NT2/D1 (cell line): ENCODE data around the gene GZF1.

ENCODE experiments used
- DNase-seq: peaks from one replicate; pipeline ENCODE4 v3.0.0-alpha.2; 2011; ENCODE audit warnings: low read depth, low spot score
- H3K27me3 ChIP-seq: 2 replicates; pipeline ENCODE4 v1.6.0; 2011; ENCODE audit warnings: mild to moderate bottlenecking; ENCODE audit not compliant: insufficient read length, insufficient read depth
- H3K36me3 ChIP-seq: 2 replicates; pipeline ENCODE4 v1.6.1; 2011; ENCODE audit warnings: mild to moderate bottlenecking, low read length, mixed read lengths; ENCODE audit not compliant: insufficient read depth, insufficient read length
- H3K4me1 ChIP-seq: 2 replicates; pipeline ENCODE4 v1.5.1; 2011; ENCODE audit not compliant: insufficient read depth, insufficient read length
- H3K4me3 ChIP-seq: 2 replicates; pipeline ENCODE4 v1.5.1; 2011; ENCODE audit warnings: low read depth; ENCODE audit not compliant: insufficient read length
- H3K9ac ChIP-seq: 2 replicates; pipeline ENCODE4 v1.6.0; 2011; ENCODE audit warnings: low read depth; ENCODE audit not compliant: insufficient read length
- H3K9me3 ChIP-seq: 2 replicates; pipeline ENCODE4 v1.5.1; 2011; ENCODE audit warnings: mild to moderate bottlenecking, low read length; ENCODE audit not compliant: insufficient read depth
- SUZ12 ChIP-seq: IDR thresholded peaks from 2 replicates; pipeline ENCODE4 v1.6.1; 2011; ENCODE audit not compliant: insufficient read length, insufficient read depth; ENCODE audit errors: extremely low read depth
- YY1 ChIP-seq: IDR thresholded peaks from 2 replicates; pipeline ENCODE4 v1.6.1; 2011; ENCODE audit not compliant: insufficient read length, insufficient read depth
- ZNF274 ChIP-seq: IDR thresholded peaks from 2 replicates; pipeline ENCODE4 v1.6.1; 2011; ENCODE audit warnings: mild to moderate bottlenecking, low read depth, low read length

GZF1 gene

DNA sequence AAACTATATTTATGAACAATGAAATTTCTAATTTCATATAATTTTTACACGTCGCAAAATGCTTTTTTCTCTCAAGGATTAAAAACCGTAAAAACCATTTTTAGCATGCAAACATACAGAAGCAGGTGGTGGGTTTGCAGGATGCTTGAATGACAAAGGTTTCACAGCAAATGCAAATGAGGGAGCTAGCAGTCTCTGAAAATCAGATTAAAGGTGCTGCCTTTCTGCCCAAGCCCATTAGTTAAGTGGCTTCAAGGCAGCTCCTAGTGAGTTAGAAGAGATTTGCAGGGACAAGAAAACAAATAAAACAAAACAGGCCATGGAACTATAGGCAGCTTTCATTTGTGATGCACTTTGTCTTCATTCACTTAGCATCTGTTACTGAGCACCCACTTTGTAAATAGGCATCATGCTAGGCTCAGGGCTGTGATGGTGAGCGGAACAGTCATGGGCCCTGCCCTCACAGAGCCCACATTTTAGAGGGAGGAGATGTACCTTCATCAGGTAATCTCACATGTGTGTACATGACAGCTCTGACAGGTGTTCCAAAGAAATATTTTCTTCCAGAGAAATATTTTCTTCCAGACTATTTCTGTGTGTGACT is 29.8 kb downstream of the GZF1 start:
- H3K4me3 ChIP-seq, result no peak overlapping the region
- H3K9ac ChIP-seq, result no peak overlapping the region
- no peaks in the 10 kb centered on the region for H3K4me1 ChIP-seq
- no peaks in the 10 kb centered on the region for H3K9me3 ChIP-seq
- no peaks in the 10 kb centered on the region for H3K27me3 ChIP-seq
- peaks cover 51% of the 10 kb centered on the region for H3K36me3 ChIP-seq
- DNase-seq, result peak; percentile 3
- TF ChIP-seq YY1, result no peak
- no peak for TF ChIP-seq SUZ12
- TF ChIP-seq ZNF274, result no peak

DNA sequence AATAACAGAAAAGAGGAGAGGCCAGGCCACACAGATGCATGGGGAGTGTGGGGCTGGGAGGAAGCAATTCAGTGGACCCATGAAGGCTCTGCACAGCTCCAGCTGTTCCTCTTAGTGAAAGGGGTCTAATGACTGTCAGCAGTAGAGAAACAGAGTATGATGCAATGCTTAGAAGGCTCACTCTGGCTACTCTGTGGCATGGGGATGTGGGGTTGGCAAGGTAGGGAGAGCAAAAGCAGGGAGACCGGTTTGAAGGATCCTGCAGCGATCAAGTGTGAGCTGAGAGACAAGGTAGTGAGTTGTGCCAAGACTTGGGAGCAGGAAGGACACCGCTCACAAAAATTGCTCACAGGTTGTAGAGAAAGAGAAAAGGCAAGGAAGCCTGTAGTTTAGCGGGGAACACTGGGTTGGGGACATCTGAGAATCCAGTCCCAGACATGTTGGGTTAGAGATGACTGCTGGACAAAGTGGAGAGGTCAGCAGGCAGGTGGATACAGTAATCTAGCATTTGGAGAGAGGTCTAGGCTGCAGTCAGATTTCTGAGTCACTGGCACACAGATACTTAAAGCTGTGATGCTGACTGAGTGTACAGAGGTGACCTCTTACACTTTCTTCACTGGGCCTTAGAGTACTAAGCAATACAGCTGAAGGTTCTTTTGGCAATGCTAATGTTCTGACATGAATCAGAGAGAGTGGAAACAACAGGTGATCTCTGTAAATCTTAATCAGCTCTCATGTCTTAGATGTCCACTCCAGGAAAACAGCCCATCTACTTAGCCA is 32.2 kb downstream of the GZF1 start:
- no peaks in the 10 kb centered on the region for H3K27me3 ChIP-seq
- no peak for TF ChIP-seq YY1
- no peak for TF ChIP-seq SUZ12
- TF ChIP-seq ZNF274, result no peak
- H3K9ac ChIP-seq, result no peak overlapping the region
- no peaks in the 10 kb centered on the region for H3K9me3 ChIP-seq
- no peak overlapping the region for H3K4me3 ChIP-seq
- no peaks in the 10 kb centered on the region for H3K4me1 ChIP-seq
- DNase-seq, result no peak
- H3K36me3 ChIP-seq, result peaks cover 48% of the 10 kb centered on the region

DNA sequence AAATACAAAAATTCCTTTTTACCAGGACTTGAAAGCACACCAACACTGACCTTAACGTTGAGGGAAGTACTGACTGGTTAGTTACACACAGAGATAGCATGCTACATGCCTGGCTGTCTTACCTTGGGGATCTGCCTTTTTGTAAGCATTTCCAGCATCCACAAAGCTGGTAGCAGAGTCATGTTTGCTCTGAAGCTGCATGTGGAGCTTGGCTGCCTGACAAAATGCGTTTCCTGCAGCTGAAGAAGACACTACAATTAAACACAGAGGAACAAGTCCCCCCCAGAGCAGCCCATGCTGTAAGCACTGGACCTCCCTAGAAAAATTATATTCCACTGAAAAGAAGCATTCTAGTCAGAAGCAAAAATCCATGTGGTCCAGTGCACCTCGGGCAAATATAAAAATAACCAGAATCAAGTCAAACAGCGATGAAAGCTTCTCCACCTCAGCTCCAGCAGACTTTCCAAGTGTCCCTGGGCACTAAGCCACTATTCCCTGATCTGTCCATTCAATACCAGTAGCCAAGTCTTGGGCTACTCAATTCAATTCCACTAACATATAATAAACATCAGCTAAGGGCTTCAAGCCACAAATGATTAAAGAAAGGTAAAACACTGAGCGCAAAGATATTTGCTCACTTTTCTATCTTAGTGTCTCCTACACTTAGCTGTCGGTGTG is 35.1 kb downstream of the GZF1 start:
- peaks cover 44% of the 10 kb centered on the region for H3K36me3 ChIP-seq
- no peaks in the 10 kb centered on the region for H3K4me1 ChIP-seq
- H3K9ac ChIP-seq, result no peak overlapping the region
- H3K27me3 ChIP-seq, result no peaks in the 10 kb centered on the region
- DNase-seq, result no peak
- TF ChIP-seq SUZ12 (no peak), ZNF274 (no peak), YY1 (no peak)
- H3K9me3 ChIP-seq, result no peaks in the 10 kb centered on the region
- H3K4me3 ChIP-seq, result no peak overlapping the region

DNA sequence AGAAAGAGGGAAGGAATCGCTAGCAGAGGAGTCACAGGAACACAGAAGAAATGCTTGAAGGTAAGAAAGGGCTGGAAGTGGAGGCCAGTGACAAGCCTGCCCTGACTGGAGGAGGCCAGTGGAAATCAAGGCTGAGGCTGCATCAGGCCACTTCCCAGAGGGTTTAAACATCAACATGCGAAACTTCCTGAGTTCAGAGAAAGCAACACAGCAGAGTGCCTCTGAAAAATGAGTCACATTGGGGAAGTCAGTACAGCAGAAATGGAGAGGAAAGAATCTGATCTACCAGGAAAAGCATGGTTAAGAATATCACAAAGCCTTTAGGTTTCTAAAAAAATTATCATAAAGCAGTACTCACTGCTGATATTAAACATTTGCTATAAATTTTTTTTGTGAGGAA is 36.0 kb downstream of the GZF1 start:
- no peak for TF ChIP-seq ZNF274
- TF ChIP-seq YY1, result no peak
- TF ChIP-seq SUZ12, result no peak
- no peak for DNase-seq
- Histone ChIP-seq H3K4me3 (no peak overlapping the region), H3K36me3 (peaks cover 43% of the 10 kb centered on the region), H3K27me3 (no peaks in the 10 kb centered on the region), H3K9ac (no peak overlapping the region), H3K9me3 (no peaks in the 10 kb centered on the region), H3K4me1 (no peaks in the 10 kb centered on the region)

DNA sequence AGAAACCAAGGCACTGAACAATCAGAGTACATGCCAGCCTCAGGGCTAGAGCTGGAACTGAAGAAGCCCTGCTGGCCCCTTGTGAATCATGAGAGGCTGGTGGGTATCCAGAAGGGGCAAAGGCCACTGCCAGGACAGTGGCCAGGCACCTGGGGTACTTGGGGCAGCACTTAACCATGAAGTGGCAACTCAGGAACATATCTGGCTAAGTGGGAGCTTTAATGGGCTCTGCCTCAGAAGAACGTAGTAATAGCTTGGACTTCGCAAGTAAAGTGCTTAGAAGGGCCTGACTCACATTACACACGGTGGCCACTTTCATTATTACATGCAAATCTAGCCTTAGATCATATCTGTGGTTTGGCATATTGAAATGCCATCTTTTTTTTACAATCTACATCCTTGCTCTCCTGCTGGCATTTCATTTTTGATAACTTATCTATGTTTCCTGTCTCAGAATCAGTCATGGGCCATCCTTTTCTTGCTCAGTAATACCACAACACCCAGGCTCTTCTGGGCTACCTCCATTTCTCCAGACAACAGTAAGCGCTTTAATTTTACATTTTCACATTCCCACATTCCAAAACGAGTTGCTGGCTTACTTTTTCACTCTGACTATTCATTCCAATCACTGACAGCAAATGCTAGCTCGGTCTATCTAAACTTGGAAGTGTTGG is 37.7 kb downstream of the GZF1 start:
- Histone ChIP-seq H3K9ac (no peak overlapping the region), H3K4me1 (no peaks in the 10 kb centered on the region), H3K9me3 (no peaks in the 10 kb centered on the region), H3K36me3 (peaks cover 26% of the 10 kb centered on the region), H3K27me3 (no peaks in the 10 kb centered on the region), H3K4me3 (no peak overlapping the region)
- TF ChIP-seq SUZ12 (no peak), ZNF274 (no peak), YY1 (no peak)
- DNase-seq, result no peak

DNA sequence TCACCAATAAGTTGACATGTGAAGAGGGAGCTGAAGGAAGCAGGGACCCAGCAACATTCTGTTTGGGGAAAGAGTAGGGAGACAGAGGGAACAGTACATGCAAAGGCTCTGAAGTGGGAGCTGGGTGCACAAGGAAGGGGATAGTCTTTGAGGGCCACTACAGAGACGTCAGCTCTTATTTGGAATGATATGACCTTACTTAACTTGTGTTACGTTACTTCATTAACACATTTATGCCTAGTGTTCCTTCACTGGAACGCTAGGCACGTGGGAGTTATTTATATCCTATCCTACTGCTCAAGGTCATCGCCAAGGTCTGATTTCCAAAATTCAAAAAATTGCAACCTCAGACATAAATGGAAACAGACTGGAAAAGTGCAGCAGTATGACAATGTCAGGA is 39.1 kb downstream of the GZF1 start:
- Histone ChIP-seq H3K36me3 (peaks cover 20% of the 10 kb centered on the region), H3K9ac (no peak overlapping the region), H3K4me3 (no peak overlapping the region), H3K27me3 (no peaks in the 10 kb centered on the region), H3K9me3 (no peaks in the 10 kb centered on the region), H3K4me1 (no peaks in the 10 kb centered on the region)
- DNase-seq, result no peak
- TF ChIP-seq YY1, result no peak
- no peak for TF ChIP-seq ZNF274
- TF ChIP-seq SUZ12, result no peak
